Tibial nerve (tissue), 3 donors: Measurements from ENCODE around the gene PYGM.

Experiments used
- CTCF ChIP-seq, 5 experiments: fragments of 200-600 bp in 3 of 5; fragments of 450-650 bp in 2 of 5; sonication (generic) in 3 of 5; IDR thresholded peaks; one replicate each; pipeline ENCODE4 v1.5.1; 2016 to 2019; ENCODE audit warnings: antibody characterized with exemption in 5 of 5, mild to moderate bottlenecking in 3 of 5, moderate library complexity in 2 of 5
- POLR2A ChIP-seq, 2 donors: fragments of 450-650 bp; IDR thresholded peaks; one replicate each; pipeline ENCODE4 v1.6.1; 2017; ENCODE audit warnings: antibody characterized with exemption in 2 of 2, mild to moderate bottlenecking in 2 of 2, moderate library complexity in 2 of 2

GRCh38 chr11:64723907-64724862 lies 35.6 kb downstream of the PYGM start:
- TF ChIP-seq POLR2A (IDR thresholded peaks at IDR 0.05) (no peak), CTCF (IDR thresholded peaks at IDR 0.05) (no peak)
